ENCODE results near the gene IL36RN. TPM values are rescaled to one million over a fixed set of nuclear protein-coding genes. Genes with fewer than 3 reads are reported as not detected.

Gene IL36RN
- total RNA-seq, 1 experiment from 2014 or later = not detected

DNA sequence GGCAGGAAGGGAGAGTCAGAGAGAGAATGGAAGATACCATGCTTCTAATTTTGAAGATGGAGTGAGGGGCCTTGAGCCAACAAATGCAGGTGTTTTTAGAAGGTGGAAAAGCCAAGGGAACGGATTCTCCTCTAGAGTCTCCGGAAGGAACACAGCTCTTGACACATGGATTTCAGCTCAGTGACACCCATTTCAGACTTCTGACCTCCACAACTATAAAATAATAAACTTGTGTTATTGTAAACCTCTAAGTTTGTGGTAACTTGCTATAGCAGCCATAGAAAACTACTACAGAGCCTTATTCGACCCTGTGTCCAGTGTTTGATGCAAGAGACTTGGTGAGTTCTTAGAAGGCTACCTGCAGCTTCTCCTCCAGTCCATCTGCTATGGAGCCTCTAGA, 16.6 kb downstream of the IL36RN start:
- CTCF ChIA-PET = no interaction called here
- Histone ChIP-seq H3K36me3 (ENCODE audit: insufficient read depth, low read length, poor library complexity, severe bottlenecking) (no peaks in the 10 kb centered on the region), H3K4me1 (ENCODE audit: insufficient read depth, low read length, poor library complexity, severe bottlenecking) (no peaks in the 10 kb centered on the region), H3K4me3 (ENCODE audit: low read depth, low read length, poor library complexity, severe bottlenecking) (no peak overlapping the region), H3K27me3 (replicated peaks; ENCODE audit: insufficient read depth, low read depth, low read length, poor library complexity) (peaks cover 2% of the 10 kb centered on the region), H3K9me3 (ENCODE audit: low read depth, low read length, poor library complexity, severe bottlenecking) (no peaks in the 10 kb centered on the region), H3K27ac (ENCODE audit: low read depth, low read length, poor library complexity, severe bottlenecking) (no peak overlapping the region)
- TF ChIP-seq, protein P1, sequence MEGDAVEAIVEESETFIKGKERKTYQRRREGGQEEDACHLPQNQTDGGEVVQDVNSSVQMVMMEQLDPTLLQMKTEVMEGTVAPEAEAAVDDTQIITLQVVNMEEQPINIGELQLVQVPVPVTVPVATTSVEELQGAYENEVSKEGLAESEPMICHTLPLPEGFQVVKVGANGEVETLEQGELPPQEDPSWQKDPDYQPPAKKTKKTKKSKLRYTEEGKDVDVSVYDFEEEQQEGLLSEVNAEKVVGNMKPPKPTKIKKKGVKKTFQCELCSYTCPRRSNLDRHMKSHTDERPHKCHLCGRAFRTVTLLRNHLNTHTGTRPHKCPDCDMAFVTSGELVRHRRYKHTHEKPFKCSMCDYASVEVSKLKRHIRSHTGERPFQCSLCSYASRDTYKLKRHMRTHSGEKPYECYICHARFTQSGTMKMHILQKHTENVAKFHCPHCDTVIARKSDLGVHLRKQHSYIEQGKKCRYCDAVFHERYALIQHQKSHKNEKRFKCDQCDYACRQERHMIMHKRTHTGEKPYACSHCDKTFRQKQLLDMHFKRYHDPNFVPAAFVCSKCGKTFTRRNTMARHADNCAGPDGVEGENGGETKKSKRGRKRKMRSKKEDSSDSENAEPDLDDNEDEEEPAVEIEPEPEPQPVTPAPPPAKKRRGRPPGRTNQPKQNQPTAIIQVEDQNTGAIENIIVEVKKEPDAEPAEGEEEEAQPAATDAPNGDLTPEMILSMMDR (conservative IDR thresholded peaks at IDR 0.05; ENCODE audit: low read depth, low read length) = no peak
- TF ChIP-seq EZH2 (IDR thresholded peaks at IDR 0.05; ENCODE audit: borderline replicate concordance, low read depth, low read length, poor library complexity, severe bottlenecking) = no peak
- no peak for DNase-seq (ENCODE audit: low spot score)
- POLR2A ChIA-PET (ENCODE audit: low non-redundant PET) = no interaction called here
- intact Hi-C loops (cut with micrococcal nuclease; ENCODE audit: unreplicated experiment) = no loop called here
- BruUV-seq (replicated peaks) = no TSS peak

DNA sequence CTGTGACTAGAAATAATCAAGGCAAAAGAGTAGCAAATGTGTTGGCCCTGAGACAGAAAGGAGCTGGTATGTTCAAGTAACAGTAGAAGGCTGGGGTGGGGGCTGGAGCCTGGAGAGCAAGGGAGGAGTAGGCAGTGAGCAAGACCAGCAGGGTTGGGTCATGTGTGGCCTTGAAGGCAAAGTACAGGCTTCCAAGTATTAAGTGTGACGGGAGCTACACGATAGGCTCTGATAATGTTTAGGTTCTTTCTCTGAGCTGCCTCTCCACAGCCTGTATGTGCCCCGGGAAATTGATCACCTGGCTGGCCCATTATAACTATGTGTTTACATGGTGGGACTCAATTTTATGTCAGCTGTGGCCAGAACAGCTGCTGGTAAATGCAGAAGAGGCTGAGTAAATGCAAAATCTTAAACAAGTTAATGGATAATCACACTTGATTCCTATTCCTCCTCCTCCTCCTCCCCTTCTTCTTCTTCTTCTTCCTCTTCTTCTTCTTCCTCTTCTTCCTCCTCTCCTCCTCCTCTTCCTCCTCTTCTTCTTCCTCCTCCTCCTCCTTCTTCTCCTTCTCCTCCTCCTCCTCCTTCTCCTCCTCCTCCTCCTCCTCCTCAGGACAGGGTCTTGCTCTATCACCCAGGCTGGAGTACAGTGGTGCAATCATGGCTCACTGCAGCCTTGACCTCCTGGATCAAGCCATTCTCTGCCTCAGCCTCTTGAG, 18.1 kb downstream of the IL36RN start:
- Histone ChIP-seq H3K4me3 (ENCODE audit: low read depth, low read length, poor library complexity, severe bottlenecking) (no peak overlapping the region), H3K36me3 (ENCODE audit: insufficient read depth, low read length, poor library complexity, severe bottlenecking) (no peaks in the 10 kb centered on the region), H3K4me1 (ENCODE audit: insufficient read depth, low read length, poor library complexity, severe bottlenecking) (no peaks in the 10 kb centered on the region), H3K9me3 (ENCODE audit: low read depth, low read length, poor library complexity, severe bottlenecking) (no peaks in the 10 kb centered on the region), H3K27ac (ENCODE audit: low read depth, low read length, poor library complexity, severe bottlenecking) (no peak overlapping the region), H3K27me3 (replicated peaks; ENCODE audit: insufficient read depth, low read depth, low read length, poor library complexity) (peaks cover 2% of the 10 kb centered on the region)
- no TSS peak for BruUV-seq (replicated peaks)
- intact Hi-C loops (cut with micrococcal nuclease; ENCODE audit: unreplicated experiment) = no loop called here
- DNase-seq (ENCODE audit: low spot score) = no peak
- CTCF ChIA-PET = no interaction called here
- POLR2A ChIA-PET (ENCODE audit: low non-redundant PET) = no interaction called here
- TF ChIP-seq, protein P1 (conservative IDR thresholded peaks at IDR 0.05; ENCODE audit: low read depth, low read length) = no peak
- TF ChIP-seq EZH2 (IDR thresholded peaks at IDR 0.05; ENCODE audit: borderline replicate concordance, low read depth, low read length, poor library complexity, severe bottlenecking) = no peak

DNA sequence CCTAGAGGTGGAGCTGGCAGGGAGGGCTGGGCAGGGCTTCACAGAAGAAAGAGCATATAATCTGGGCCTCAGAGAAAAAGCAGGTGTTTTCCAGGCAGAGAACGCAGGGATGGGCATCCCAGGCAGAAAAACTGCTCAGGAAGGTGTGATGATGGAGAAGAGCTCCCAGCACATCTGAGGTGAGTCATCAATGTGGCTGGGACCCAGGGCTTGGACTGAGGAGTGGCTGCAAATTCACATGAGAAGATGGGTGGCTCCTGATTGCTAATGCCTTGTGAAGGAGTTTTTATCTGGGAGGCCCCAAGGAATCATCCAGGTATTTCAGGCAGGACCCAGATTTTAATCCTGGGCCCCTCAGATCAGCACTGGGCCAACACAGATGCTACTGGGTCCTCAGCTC, 18.9 kb downstream of the IL36RN start:
- H3K36me3 ChIP-seq (ENCODE audit: insufficient read depth, low read length, poor library complexity, severe bottlenecking) = no peaks in the 10 kb centered on the region
- CTCF ChIA-PET = no interaction called here
- no peak overlapping the region for H3K4me3 ChIP-seq (ENCODE audit: low read depth, low read length, poor library complexity, severe bottlenecking)
- no peak overlapping the region for H3K27ac ChIP-seq (ENCODE audit: low read depth, low read length, poor library complexity, severe bottlenecking)
- intact Hi-C loops (cut with micrococcal nuclease; ENCODE audit: unreplicated experiment) = no loop called here
- DNase-seq (ENCODE audit: low spot score) = no peak
- peaks cover 2% of the 10 kb centered on the region for H3K27me3 ChIP-seq (replicated peaks; ENCODE audit: insufficient read depth, low read depth, low read length, poor library complexity)
- H3K4me1 ChIP-seq (ENCODE audit: insufficient read depth, low read length, poor library complexity, severe bottlenecking) = no peaks in the 10 kb centered on the region
- no peaks in the 10 kb centered on the region for H3K9me3 ChIP-seq (ENCODE audit: low read depth, low read length, poor library complexity, severe bottlenecking)
- BruUV-seq (replicated peaks) = no TSS peak
- POLR2A ChIA-PET (ENCODE audit: low non-redundant PET) = no interaction called here
- TF ChIP-seq, protein P1 (conservative IDR thresholded peaks at IDR 0.05; ENCODE audit: low read depth, low read length) = no peak
- no peak for TF ChIP-seq EZH2 (IDR thresholded peaks at IDR 0.05; ENCODE audit: borderline replicate concordance, low read depth, low read length, poor library complexity, severe bottlenecking)

Data from A673 (cell line).